Measurements from ENCODE around the gene IGIP. TPM values are rescaled to one million over a fixed set of nuclear protein-coding genes. Genes with fewer than 3 reads are reported as not detected.
A peak's percentile ranks its signal among the peaks of the same experiment; 100 is the strongest.

IGIP gene
- total and polyA plus RNA-seq, 4 donors = 2.3 to 11.8 (median 3.7) TPM

- peaks cover 2 to 13% (median 11%) of the 10 kb centered on the region in 4 donors for H3K4me1 ChIP-seq (ENCODE audit: control insufficient read depth in 4 of 4, insufficient read depth in 4 of 4, low read length in 3 of 4)
- 80% methylated on average over 1 of the region's 1 CpG for WGBS
- TF ChIP-seq FOXA2 (IDR thresholded peaks at IDR 0.05) (no peak), RAD21 (IDR thresholded peaks at IDR 0.05) (no peak), TAF1 (conservative IDR thresholded peaks at IDR 0.05) (no peak), HNF4G (IDR thresholded peaks at IDR 0.05) (no peak), GABPA (IDR thresholded peaks at IDR 0.05 in 1 of 2, conservative IDR thresholded peaks at IDR 0.05 in 1 of 2) (no peak), RXRA (IDR thresholded peaks at IDR 0.05) (no peak)
- TF ChIP-seq, protein P1, sequence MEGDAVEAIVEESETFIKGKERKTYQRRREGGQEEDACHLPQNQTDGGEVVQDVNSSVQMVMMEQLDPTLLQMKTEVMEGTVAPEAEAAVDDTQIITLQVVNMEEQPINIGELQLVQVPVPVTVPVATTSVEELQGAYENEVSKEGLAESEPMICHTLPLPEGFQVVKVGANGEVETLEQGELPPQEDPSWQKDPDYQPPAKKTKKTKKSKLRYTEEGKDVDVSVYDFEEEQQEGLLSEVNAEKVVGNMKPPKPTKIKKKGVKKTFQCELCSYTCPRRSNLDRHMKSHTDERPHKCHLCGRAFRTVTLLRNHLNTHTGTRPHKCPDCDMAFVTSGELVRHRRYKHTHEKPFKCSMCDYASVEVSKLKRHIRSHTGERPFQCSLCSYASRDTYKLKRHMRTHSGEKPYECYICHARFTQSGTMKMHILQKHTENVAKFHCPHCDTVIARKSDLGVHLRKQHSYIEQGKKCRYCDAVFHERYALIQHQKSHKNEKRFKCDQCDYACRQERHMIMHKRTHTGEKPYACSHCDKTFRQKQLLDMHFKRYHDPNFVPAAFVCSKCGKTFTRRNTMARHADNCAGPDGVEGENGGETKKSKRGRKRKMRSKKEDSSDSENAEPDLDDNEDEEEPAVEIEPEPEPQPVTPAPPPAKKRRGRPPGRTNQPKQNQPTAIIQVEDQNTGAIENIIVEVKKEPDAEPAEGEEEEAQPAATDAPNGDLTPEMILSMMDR (IDR thresholded peaks at IDR 0.05; ENCODE audit: low read depth, low read length, missing input control) = no peak
- TF ChIP-seq, protein P2, sequence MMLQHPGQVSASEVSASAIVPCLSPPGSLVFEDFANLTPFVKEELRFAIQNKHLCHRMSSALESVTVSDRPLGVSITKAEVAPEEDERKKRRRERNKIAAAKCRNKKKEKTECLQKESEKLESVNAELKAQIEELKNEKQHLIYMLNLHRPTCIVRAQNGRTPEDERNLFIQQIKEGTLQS (IDR thresholded peaks at IDR 0.05) = no peak
Measured at GRCh38 chr5:140103154-140103553, 22.6 kb upstream of the IGIP start.

GRCh38 chr5:140104100-140104499, 21.6 kb upstream of the IGIP start:
- no peaks in the 10 kb centered on the region for H3K27me3 ChIP-seq (ENCODE audit: control insufficient read depth in 4 of 4, insufficient read depth in 4 of 4, low read length in 3 of 4)
- H3K36me3 ChIP-seq (ENCODE audit: control insufficient read depth in 4 of 4, insufficient read depth in 3 of 4, low read depth in 1 of 4, low read length in 3 of 4) = no peaks in the 10 kb centered on the region
- WGBS = 77% methylated on average over 1 of the region's 1 CpG
- no peak overlapping the region for H3K4me3 ChIP-seq (ENCODE audit: low read depth in 1 of 3, low read length in 3 of 3)
- H3K27ac ChIP-seq (ENCODE audit: low read depth in 1 of 2, low read length in 2 of 2) = no peak overlapping the region
- no peak overlapping the region for H3K9ac ChIP-seq (ENCODE audit: low read depth in 1 of 2, low read length in 2 of 2)
- H3K9me3 ChIP-seq (ENCODE audit: control insufficient read depth in 4 of 4, low read length in 3 of 4) = no peaks in the 10 kb centered on the region
- TF ChIP-seq FOXA2 (IDR thresholded peaks at IDR 0.05) (no peak), EGR1 (IDR thresholded peaks at IDR 0.05; ENCODE audit: low read depth in 2 of 2) (no peak), GABPA (IDR thresholded peaks at IDR 0.05 in 1 of 2, conservative IDR thresholded peaks at IDR 0.05 in 1 of 2) (no peak), RXRA (IDR thresholded peaks at IDR 0.05) (no peak), YY1 (IDR thresholded peaks at IDR 0.05) (no peak), JUND (IDR thresholded peaks at IDR 0.05) (no peak), TAF1 (conservative IDR thresholded peaks at IDR 0.05) (no peak)
- TF ChIP-seq, protein P2 (IDR thresholded peaks at IDR 0.05) = no peak
- TF ChIP-seq, protein P3, sequence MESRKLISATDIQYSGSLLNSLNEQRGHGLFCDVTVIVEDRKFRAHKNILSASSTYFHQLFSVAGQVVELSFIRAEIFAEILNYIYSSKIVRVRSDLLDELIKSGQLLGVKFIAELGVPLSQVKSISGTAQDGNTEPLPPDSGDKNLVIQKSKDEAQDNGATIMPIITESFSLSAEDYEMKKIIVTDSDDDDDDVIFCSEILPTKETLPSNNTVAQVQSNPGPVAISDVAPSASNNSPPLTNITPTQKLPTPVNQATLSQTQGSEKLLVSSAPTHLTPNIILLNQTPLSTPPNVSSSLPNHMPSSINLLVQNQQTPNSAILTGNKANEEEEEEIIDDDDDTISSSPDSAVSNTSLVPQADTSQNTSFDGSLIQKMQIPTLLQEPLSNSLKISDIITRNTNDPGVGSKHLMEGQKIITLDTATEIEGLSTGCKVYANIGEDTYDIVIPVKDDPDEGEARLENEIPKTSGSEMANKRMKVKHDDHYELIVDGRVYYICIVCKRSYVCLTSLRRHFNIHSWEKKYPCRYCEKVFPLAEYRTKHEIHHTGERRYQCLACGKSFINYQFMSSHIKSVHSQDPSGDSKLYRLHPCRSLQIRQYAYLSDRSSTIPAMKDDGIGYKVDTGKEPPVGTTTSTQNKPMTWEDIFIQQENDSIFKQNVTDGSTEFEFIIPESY (IDR thresholded peaks at IDR 0.05) = no peak
- H3K4me1 ChIP-seq (ENCODE audit: control insufficient read depth in 4 of 4, insufficient read depth in 4 of 4, low read length in 3 of 4) = peaks cover 5 to 22% (median 17%) of the 10 kb centered on the region in 4 donors
- no peak for DNase-seq (ENCODE audit: low spot score)

More at GRCh38 chr5:140103154-140103553, 22.6 kb upstream of the IGIP start:
- H3K9me3 ChIP-seq (ENCODE audit: control insufficient read depth in 4 of 4, low read length in 3 of 4) = no peaks in the 10 kb centered on the region
- no peaks in the 10 kb centered on the region for H3K36me3 ChIP-seq (ENCODE audit: control insufficient read depth in 4 of 4, insufficient read depth in 3 of 4, low read depth in 1 of 4, low read length in 3 of 4)
- no peaks in the 10 kb centered on the region for H3K27me3 ChIP-seq (ENCODE audit: control insufficient read depth in 4 of 4, insufficient read depth in 4 of 4, low read length in 3 of 4)
- no peak overlapping the region for H3K27ac ChIP-seq (ENCODE audit: low read depth in 1 of 2, low read length in 2 of 2)
- DNase-seq (ENCODE audit: low spot score) = no peak
- H3K4me3 ChIP-seq (ENCODE audit: low read depth in 1 of 3, low read length in 3 of 3) = no peak overlapping the region
- no peak overlapping the region for H3K9ac ChIP-seq (ENCODE audit: low read depth in 1 of 2, low read length in 2 of 2)

DNA sequence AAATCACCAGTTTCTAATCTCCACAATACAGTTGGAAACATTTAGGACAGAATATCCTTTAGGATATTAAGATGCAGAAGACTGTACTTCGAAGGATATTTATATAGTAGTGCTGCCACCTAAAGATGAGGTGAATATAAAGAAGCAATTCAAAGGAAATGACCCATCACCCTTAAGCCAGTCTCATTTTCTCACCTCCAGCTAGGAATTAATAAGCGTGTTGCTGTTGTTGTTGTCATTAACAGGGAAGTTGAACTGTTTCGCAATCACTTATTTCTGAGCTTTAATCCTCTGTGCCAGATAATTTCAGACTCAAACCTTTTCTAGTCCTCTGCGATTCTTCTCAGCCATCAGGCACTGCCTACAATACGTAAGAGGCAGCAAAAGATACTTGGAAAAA, 19.6 kb upstream of the IGIP start:
- TF ChIP-seq SP1 (IDR thresholded peaks at IDR 0.05) (no peak), YY1 (IDR thresholded peaks at IDR 0.05) (no peak), REST (IDR thresholded peaks at IDR 0.05) (no peak), TAF1 (conservative IDR thresholded peaks at IDR 0.05) (no peak)
- TF ChIP-seq, protein P1 (IDR thresholded peaks at IDR 0.05; ENCODE audit: low read depth, low read length, missing input control) = no peak
- TF ChIP-seq, protein P4, sequence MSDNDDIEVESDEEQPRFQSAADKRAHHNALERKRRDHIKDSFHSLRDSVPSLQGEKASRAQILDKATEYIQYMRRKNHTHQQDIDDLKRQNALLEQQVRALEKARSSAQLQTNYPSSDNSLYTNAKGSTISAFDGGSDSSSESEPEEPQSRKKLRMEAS (IDR thresholded peaks at IDR 0.05) = no peak
- TF ChIP-seq, protein P2 (IDR thresholded peaks at IDR 0.05) = no peak
- Histone ChIP-seq H3K4me3 (ENCODE audit: low read depth in 1 of 3, low read length in 3 of 3) (no peak overlapping the region), H3K4me1 (ENCODE audit: control insufficient read depth in 4 of 4, insufficient read depth in 4 of 4, low read length in 3 of 4) (peaks cover 5 to 29% (median 23%) of the 10 kb centered on the region in 4 donors), H3K9ac (ENCODE audit: low read depth in 1 of 2, low read length in 2 of 2) (no peak overlapping the region), H3K9me3 (ENCODE audit: control insufficient read depth in 4 of 4, low read length in 3 of 4) (no peaks in the 10 kb centered on the region), H3K36me3 (ENCODE audit: control insufficient read depth in 4 of 4, insufficient read depth in 3 of 4, low read depth in 1 of 4, low read length in 3 of 4) (no peaks in the 10 kb centered on the region), H3K27me3 (ENCODE audit: control insufficient read depth in 4 of 4, insufficient read depth in 4 of 4, low read length in 3 of 4) (no peaks in the 10 kb centered on the region), H3K27ac (ENCODE audit: low read depth in 1 of 2, low read length in 2 of 2) (peak overlapping the region in 1 of 2 donors; percentile 88)
- DNase-seq (ENCODE audit: low spot score) = no peak
- 48% methylated on average over 5 of the region's 5 CpGs for WGBS

Data from liver (tissue), 9 donors.